LHCN-M2 (cell line): ENCODE results near the gene ADGB. TPM values are rescaled to one million over a fixed set of nuclear protein-coding genes. Genes with fewer than 3 reads are reported as not detected.

Experiments used
- DNase-seq: peaks from one replicate; pipeline ENCODE4 v3.0.0-alpha.2; 2012; ENCODE audit warnings: low read depth
- total RNA-seq: library from RNA; depleted of rRNA; stranded (reverse); fragments of >200 nt; gene quantifications from 2 replicates; pipeline ENCODE4 v1.2.3, GENCODE V29; 2014

ADGB gene
- total RNA-seq, 1 experiment from 2014 or later: not detected

DNA sequence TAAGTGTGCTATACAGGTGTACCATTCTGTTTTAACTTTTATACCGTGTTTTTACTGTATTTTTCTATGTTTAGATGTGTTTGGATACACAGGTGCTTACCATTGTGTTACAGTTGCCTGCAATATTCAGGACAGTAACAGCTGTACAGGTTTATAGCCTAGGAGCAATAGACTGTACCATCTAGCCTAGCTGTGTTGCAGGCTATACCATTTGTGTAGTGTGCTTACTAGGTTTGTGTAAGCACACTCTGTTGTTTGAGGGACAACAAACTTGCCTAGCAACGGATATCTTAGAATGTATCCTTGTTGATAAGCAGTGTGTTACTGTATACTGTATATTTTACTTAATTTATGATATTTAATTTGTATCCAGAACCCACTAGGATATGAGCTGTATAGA, 35.2 kb downstream of the ADGB start:
- no peak for DNase-seq

DNA sequence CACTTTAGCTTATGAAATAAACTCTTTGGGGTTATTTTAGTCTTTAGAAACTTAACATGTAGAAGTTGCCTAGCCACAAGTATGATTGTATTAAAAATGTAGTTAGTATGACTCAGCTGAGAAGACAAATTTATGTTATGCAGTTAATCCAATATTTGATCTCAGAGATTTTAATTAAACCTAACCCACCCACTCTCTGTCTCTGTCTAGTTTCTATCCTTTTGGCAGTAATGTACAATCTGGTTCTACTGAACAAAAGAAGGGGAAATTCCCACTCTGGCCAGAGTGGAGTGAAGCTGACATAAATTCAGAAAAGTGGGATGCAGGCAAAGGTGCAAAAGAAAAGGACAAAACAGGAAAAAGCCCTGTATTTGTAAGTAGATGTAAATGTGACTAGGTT, 36.4 kb downstream of the ADGB start:
- DNase-seq: no peak

DNA sequence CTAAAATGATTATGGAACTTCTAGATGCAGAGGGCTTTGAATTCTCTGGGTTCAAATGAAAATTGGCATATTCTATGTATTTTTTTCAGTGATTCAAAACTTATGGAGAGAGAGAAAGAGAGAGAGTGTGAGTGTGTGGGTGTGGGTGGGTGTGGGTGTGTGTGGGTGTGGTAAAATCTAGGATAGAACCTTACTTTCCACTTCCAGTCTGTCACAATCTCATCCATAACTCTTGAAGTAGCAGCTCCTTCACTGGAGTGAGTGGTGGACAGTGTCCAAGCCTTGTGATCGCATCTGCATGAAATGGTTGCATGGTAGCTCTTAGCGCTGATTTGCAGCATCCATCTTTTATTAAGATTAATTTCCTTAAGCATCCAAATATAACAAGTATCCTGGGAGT, 37.7 kb downstream of the ADGB start:
- no peak for DNase-seq

DNA sequence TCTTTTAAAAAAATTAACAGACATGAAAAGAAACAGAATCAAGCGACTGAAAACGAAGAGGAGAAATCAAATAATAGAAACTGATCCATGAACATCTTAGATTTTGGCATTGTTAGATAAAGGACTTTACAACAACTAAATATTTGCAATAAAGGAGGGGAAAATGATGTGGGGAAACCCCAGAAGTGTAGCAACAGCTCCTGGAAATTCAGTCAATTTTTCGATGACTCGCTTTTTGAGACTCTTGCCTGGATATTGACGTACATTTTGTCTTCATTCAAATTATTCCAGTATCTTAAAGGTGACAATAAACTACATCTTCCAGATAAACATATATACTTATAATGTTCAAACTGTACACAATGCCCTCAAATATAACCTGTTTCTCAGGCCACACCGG, 44.1 kb downstream of the ADGB start:
- DNase-seq: no peak

DNA sequence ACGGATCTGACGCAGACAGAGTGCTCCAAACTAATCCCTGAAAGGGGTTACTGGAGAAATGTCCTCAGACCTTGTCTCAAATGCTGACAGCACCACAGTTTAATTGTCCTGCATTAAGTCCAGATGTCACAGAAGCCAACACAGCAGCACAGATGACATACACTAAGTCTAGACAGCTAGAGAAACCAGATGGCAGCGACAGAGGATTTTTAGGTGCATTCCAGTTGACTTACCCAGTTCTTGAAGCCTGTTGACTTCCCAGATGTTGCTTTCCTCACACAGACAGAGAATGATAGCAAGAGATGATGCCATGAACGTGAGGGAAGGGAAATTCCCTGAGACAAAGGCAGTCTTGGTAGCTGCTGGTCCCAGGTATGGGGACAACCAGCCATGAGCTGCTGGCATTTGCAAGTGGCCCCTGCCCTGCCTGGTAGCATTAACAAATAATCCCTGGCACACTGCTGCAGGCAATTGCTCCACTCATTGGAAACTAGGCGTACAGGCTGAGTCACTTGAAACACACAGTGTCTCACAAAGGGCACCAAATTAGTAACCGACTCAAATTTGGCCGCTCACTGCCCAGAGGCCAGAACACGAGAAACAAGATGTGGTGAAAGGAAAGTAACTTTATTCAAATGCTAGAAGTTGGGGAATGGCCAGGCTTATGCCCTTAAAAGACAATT, 52.2 kb downstream of the ADGB start:
- DNase-seq: no peak

DNA sequence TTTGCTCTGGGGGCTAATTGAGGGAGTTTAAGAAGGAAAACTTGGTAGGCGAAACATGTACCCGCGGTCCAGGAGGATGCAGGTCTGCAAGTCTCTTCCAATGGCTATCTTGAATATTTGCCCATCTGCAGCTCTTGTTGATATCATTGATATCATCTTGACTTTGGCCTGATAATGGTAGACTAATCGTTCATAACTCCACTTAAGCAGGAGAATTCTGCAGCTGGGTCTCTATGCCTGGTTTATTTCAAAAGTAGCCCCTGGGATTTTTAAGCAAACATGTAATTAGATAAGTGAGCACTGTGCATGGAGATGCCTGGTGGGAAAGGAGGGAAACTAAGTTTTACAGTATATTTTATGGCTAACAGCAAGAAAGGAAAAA, 52.7 kb downstream of the ADGB start:
- no peak for DNase-seq

DNA sequence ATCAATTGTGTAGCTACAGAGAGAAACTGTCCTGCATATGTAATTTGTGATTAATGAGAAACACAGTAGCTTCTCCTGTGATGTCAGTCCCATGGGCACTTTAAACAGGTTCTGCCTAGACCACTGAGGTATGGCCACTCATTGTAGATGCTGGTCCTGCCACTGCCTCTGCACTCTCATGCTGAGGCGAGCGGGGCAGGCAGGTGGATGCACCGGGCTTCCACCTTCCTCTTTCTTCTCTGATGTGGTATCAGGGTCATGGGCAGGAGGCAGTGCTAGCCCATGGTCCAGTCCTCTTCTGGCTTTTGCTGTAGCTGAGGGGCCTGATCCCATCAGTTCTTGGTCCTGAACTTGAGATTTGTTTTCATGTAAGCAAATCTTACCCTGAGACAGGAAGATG, 58.7 kb downstream of the ADGB start:
- no peak for DNase-seq

DNA sequence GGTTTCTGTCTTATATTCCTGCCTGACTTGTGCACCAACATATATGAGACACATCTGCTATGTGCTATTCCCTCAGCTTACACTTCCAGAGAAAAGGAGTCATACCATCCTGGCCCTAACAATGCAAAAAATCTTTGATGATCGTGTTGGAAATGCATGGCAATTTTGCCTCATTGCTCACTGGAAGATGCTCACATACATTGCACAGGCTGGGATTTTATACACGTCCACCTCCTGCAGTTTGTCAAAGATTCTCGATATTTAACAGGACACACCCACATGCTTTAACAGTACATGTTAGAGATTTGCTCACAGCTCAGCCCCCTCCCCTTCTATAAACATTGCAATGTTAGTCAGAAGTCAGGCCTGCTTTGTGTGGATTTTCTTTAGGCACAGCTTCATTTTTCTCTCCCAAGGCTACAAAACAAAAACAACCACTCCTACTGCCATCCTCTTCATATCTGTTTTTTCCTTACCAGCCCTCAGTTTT, 66.1 kb downstream of the ADGB start:
- DNase-seq: no peak

DNA sequence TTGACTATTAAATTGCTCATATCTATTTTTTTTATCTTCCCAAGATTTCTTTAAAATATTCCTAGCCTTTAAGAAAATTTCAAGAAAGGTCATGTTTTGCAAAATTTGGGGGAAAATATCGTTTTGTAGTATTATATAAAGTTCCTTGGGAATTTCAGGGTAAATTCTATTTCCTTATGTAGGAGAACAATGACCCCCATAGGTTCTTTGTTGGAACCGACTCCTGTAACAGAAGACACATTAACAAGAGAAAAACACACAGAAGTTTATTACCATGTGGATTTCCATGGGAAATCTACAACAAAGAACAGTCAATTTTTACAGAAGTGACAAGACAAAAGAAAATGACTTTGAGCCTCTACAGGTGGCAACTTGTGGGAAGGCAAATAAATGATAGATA, 68.1 kb downstream of the ADGB start:
- no peak for DNase-seq

DNA sequence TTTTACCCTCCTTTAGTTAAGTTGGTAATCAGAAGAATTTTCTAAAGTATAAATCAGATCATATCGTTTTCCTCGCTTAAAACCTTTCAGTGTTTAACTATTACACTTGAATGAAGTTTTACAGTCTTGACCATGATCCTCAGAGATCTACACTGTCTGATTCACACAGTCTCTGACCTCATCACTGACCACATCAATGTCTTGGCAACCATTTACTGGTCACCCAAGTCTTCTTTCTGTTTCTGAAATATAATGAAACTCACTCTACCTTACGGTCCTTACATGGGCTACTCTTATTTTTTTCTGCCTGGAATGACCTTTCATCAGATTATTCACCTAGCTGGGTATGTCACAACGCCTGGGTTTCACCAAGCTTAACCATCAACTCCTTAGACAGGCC, 71.4 kb downstream of the ADGB start:
- peak; percentile 30 for DNase-seq

DNA sequence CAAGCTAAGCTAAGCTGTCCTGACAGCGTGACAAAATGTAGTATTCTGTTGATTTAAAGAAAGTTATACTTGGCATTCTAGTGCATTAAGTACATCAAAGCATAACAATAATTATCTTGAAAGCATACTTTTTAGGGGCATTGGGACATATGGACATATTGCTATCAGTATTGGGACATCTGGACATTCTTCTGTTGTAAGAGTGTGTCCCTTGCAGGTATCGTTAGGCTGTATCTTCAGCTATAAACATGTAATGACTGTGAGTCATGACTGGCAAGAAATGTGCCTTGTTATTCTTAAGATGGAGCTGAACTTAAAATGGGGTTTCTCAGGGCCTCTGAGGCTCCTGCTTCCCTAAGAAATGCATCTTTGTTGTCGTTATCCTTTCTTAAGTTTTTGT, 74.3 kb downstream of the ADGB start:
- no peak for DNase-seq

DNA sequence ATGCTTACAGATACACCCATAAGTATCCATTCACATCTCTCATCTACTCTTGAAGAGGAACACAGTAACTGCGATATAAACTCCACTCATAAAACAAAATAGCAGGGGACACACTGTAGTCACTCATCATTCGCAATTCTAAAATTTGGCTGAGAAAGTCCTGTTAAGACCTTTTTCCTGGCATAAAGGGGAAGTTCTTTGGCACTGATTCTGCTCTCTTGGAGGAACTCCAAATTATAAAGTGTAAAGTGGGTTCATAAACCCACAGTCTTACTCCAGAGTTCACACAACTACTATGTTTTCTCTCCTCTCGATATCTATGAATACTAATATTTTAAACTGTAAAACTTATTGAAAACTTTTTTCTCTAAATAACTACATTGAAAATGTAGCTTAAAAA, 80.6 kb downstream of the ADGB start:
- no peak for DNase-seq

DNA sequence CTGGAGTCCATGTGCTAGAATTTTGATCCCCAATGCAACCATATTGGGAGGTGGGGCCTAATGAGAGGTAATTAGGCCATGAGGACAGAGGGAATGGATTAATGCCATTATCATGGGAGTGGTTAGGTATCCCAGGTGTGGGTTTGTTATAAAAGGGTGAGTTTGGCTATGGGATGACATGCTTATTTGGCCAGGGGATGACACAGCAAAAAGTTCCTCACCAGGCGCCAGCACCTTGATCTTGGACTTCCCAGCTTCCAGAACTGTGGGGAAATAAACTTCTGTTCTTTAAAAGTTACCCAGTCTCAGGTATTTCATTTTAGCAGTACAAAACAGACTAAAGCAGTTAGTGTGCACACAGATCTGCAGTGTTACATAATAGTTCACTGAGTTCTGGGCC, 84.1 kb downstream of the ADGB start:
- DNase-seq: no peak

DNA sequence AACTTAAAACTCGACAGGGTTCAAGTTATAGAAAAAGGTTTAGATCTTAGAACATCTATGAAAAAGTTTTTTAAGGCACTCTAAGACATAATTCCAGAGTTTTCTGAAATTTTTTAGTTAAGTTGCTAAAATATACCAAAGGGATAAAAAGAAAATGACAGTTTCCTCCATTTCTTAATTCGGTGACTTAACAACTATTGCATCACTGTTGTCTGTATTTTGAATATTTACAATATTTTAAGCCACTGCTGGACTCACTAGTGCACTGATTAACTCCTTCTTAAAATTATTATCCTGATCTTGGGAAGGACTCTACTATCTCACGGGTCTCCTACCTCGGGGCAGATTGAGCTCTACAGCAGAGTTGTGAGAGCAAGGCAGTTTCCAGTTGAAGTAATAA, 91.0 kb downstream of the ADGB start:
- no peak for DNase-seq

DNA sequence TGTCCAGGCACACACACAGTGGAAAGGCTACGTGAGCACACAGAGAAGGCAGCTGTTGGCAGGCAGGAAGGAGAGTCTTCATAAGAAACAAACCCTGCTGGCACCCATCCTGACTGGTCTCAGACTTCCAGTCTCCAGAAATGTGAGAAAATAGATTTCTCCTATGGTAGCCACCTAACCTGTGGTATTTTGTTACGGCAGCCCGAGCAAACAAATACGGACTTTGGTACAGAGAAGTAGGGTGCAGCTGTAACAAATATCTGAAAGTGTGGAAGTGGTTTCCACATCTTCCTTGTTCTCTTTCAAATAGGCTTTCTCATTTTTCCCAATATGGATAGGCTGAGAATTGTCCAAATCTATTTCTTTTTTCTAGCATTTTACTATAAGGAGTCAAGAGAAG, 94.6 kb downstream of the ADGB start:
- DNase-seq: peak; percentile 2

DNA sequence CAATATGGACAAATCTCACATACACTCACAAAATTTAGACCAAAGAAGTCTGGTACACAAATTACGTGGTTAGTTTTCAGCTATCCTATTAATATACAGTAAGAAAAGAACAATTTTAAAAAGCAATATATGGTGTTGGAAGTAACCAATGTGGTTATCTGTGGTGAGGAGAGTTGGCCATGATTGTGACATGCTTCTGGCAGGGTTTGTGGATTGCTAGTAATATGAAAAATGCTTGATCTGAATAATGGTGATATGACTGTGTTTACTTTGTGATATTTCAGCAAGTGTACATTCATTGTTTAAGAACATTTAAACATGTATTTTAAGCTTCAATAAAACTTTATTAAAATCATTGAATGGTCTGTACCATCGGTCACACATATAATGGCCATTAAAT, 99.1 kb downstream of the ADGB start:
- no peak for DNase-seq

DNA sequence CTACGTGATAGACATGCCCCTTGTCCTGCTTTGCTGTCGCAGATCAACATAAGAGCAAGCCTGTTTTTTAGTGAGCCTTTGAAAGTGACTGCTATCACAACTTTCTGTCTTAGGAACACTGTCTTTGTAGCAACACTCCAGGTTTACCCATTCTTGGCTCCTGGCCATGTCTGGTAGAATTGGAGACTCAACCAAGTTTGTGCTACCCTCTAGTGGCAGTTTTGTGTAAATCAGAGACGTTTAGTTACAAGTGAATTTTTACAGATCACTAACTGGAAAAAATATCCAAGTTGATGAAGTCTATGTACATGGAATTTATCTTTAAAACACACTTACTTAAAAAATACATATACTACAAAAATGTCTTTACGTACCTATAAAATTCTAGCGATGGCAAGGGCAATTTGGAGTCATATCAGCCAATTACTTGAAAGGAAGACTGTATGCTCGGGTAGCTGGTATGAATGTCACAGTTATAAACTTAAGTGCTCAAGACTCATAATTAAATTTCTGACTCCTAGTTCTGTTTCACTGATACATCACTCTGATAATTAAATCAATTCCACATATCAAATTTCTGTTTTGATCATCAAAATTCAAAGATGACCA, 101.4 kb downstream of the ADGB start:
- peak; percentile 76 for DNase-seq

DNA sequence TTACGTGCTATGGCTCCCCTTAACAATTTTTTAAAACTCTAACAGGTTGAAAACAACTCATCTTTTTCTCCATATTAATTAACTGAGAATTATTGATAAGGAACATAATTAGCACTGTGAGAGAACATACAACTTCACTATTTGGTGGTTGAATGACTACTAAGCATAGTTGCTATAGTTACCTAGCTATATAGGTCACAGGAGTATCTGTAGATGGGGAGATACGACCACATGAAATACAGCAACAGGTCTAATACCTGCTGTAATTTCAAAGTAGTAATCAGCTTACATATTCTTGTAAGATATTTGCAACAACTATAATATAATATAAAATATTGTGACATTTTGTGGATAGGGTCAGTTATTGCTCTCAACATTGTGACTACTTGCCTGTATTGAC, 102.9 kb downstream of the ADGB start:
- no peak for DNase-seq

DNA sequence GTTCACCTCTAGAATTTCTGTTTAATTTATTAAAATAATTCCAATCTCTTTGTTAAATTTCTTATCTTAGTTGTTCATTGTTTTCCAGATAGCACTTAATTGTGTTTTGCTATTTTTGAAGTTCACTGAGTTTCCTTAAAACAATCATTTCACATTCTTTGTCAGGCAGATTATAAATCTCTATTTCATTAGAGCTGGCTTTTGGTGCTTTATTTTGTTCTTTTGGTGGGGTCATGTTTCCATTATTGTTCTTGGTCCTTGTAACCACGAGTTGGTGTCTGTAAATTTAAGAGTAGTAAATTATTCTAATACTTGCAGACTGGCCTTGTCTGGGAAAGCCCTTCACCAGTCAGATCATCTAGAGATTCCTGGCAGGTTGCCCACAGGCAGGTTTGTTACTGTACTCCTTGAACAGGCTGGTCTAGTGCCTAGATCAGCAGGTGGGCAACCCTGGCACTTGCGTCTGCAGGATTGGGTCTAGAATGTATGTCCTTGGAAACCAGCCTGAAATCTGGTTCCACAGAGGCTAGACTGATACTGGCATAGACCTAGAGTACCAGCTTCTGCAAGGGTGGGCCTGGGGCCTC, 110.4 kb downstream of the ADGB start:
- no peak for DNase-seq

DNA sequence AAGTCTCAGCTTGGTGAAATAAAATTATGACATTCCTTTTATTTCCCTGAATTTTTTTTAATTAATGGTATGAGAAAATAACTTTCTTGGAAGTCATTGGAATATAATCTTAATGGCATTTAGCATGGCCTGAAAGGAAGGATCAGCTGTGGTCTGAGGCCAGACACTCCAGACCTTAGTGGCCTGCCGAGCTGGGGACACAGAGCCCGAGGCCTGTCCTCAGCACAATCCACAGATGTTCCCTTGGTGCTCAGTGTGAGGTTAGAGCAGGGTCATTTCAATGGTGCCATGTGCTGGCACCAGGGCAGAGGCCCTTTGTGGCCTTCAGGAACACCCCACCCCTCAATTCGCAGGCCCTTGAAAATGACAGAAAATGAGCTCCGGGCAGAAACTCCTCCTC, 120.6 kb downstream of the ADGB start:
- no peak for DNase-seq

DNA sequence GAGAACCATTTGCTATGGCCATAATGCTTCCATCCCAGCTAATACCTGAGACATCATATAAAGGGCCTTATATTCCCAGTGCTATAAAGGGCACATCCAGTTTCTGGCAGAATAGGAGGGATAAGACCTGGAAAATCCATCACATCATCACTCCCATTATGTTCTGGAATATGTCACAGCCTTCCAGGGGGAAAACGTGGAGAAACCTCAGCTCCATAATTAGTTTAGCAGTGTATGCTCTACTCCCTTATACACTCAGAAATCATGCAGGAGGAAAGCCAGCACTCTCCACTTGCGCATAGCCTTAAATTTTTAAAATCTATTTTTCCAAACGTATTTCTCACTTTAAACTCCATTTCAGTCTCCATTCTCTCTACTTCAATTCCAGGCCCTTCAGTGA, 140.9 kb downstream of the ADGB start:
- DNase-seq: no peak

DNA sequence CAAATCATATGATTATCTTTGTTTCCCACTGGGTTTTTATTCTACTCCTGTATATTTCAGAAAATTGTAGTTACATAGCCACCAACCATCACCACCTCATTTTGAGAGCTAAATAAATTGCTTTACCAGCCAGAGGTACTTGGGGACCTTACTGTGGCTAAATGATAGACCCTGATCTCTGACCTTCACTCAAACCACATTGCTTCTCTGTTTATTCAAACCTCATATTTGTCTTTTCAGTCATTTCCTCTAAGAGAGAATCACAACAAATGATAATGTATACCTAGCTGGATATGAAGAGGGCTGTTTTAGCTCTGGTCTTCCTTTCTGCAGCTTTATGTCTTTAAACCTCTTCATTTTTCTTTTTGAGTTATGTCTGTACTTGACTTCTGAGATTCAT, 142.8 kb downstream of the ADGB start:
- peak; percentile 26 for DNase-seq

DNA sequence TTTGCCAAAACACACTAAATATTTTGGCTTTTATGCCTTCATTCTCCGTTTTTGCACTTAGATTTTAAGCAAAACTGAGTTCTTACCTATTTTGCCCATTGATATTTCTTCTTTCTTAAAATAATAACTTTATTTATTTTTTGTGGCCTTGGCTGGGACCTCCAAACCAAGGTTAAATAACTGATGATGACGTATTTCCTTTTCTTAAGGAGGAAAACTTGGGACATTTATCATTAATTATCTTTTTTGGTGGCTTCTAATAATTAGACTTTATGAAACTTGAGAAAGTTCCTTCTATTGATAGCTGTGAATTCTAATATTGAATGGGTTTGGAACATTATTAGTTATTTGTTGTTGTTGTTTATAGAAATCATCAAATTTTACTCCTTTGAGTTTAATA, 154.5 kb downstream of the ADGB start:
- no peak for DNase-seq
